BJ (cell line): ENCODE results near the gene FIZ1. TPM values are rescaled to one million over a fixed set of nuclear protein-coding genes. Genes with fewer than 3 reads are reported as not detected.
"Not testable (repeated sequence)": the region's sequence is repeated elsewhere in the genome, so short reads cannot be mapped to it uniquely, and the experiment has no call there.

Experiments used
- CTCF ChIA-PET: fragments of 350-600 bp; formaldehyde crosslinking; extraction: SDS; loops from one replicate; lab custom pipeline; 2021; ENCODE audit warnings: antibody characterized with exemption, inconsistent platforms; lab: Yijun Ruan, JAX
- POLR2A ChIA-PET: fragments of 300-600 bp; sonication (Branson Sonifier 250); formaldehyde crosslinking; extraction: SDS; loops from one replicate; lab custom pipeline; 2021; ENCODE audit warnings: antibody characterized with exemption; lab: Charles Lee
- DNase-seq: peaks from one replicate; pipeline ENCODE4 v3.0.0-alpha.2; 2011; ENCODE audit warnings: low read depth
- H3K27me3 ChIP-seq: 2 replicates; pipeline ENCODE4 v1.6.0; 2011; ENCODE audit warnings: low read length; ENCODE audit not compliant: control insufficient read depth, insufficient read depth
- H3K36me3 ChIP-seq: 2 replicates; pipeline ENCODE4 v1.5.1; 2011; ENCODE audit warnings: low read length; ENCODE audit not compliant: control insufficient read depth, insufficient read depth
- H3K4me3 ChIP-seq: 2 replicates; pipeline ENCODE4 v1.5.1; 2011; ENCODE audit warnings: low read depth, mild to moderate bottlenecking, control low read depth, low read length
- polyA plus RNA-seq: library from polyadenylated mRNA; depleted of rRNA; stranded (reverse); fragments of >200 nt; gene quantifications from 2 replicates; pipeline ENCODE4 v1.2.3, GENCODE V29; 2011
- TF ChIP-seq, protein P1 (sequence below): IDR thresholded peaks from 2 replicates; pipeline ENCODE4 v1.5.1; 2011; ENCODE audit warnings: low read depth, mild to moderate bottlenecking, control low read depth, inconsistent platforms, low read length, moderate library complexity; ENCODE audit not compliant: insufficient read depth

Gene FIZ1
- polyA plus RNA-seq, 1 experiment, result 4.0 TPM

DNA sequence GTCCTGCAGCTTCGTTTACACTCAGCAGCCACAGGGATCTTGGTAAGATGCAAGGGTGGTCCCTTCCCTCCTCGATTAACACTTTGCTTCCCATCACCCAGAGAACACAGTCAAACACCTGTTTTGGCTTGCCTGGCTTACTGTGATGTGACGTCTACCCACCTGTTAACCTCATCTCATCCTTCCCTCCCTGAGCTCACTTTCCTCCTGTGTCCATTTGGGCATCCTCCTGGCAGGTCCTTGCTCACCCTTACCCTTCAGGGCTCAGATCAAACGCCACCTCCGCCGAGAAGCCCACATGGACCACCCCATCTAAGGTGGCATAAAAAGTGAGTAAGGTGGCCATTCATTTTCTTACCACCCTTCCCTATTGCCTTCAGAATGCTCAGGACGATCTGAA, 9.2 kb downstream of the FIZ1 start:
- no peak for DNase-seq
- POLR2A ChIA-PET, result no interaction called here

GRCh38 chr19:55588738-55589137, 10.6 kb downstream of the FIZ1 start:
- TF ChIP-seq, protein P1, sequence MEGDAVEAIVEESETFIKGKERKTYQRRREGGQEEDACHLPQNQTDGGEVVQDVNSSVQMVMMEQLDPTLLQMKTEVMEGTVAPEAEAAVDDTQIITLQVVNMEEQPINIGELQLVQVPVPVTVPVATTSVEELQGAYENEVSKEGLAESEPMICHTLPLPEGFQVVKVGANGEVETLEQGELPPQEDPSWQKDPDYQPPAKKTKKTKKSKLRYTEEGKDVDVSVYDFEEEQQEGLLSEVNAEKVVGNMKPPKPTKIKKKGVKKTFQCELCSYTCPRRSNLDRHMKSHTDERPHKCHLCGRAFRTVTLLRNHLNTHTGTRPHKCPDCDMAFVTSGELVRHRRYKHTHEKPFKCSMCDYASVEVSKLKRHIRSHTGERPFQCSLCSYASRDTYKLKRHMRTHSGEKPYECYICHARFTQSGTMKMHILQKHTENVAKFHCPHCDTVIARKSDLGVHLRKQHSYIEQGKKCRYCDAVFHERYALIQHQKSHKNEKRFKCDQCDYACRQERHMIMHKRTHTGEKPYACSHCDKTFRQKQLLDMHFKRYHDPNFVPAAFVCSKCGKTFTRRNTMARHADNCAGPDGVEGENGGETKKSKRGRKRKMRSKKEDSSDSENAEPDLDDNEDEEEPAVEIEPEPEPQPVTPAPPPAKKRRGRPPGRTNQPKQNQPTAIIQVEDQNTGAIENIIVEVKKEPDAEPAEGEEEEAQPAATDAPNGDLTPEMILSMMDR, result no peak
- Histone ChIP-seq H3K4me3 (no peak overlapping the region), H3K36me3 (peaks cover 4% of the 10 kb centered on the region; the same call in 1 of the 2 replicates), H3K27me3 (no peaks in the 10 kb centered on the region)
- POLR2A ChIA-PET, result no interaction called here
- CTCF ChIA-PET, result no interaction called here
- no peak for DNase-seq

More for the DNA sequence above, 9.2 kb downstream of the FIZ1 start:
- Histone ChIP-seq H3K4me3 (no peak overlapping the region), H3K27me3 (no peaks in the 10 kb centered on the region), H3K36me3 (peaks cover 4% of the 10 kb centered on the region; the same call in 1 of the 2 replicates)
- TF ChIP-seq, protein P1, result no peak
- CTCF ChIA-PET, result no interaction called here

DNA sequence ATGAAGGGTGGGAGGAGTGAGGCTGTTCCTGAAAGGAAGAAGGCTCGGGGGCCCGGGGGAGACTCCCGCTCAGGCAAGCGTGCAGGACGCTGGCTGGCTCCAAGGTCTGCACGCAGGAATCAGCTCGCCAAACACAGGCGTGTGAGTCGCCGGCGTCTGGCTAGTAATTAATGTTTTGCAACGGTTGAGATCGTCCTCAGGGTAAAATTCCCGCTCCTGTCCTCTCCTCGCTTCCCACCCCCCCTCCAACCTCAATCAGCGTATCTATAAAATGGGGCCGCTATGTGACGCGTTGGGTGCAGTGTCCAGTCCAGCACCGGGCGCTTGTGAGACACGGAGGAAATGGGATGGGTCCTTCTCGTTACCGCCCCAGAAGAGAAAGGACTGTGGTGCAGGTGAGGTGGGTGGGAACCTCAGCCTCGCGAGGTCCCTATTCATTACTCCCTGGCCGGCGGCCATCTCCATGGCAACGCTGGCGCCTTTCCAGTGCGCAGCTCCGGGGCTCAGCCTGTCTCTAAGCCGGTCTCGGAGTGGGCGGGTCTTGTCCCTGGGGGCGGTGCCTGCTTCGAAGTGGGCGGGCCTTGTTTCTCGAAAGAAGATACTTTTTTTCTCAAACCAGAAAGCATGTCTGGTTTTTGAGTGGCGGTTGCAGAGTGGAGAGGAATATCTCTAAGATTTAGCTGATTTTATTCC, 12.2 kb downstream of the FIZ1 start:
- no peak for DNase-seq
- TF ChIP-seq, protein P1, result no peak
- Histone ChIP-seq H3K36me3 (0 out of 2 replicates have a peak, but pooled peaks cover 1% of the 10 kb centered on the region), H3K27me3 (no peaks in the 10 kb centered on the region), H3K4me3 (peak overlapping the region; percentile 25)
- POLR2A ChIA-PET, result no interaction called here
- CTCF ChIA-PET, result interaction anchor here (1.0 to 1.3 kb wide), 5 partner anchors 33 to 83 kb away, joined by 3 to 7 read pairs (median 3); no protein-coding TSS in a partner anchor

- Histone ChIP-seq H3K4me3 (peak overlapping the region; percentile 34), H3K36me3 (no peaks in the 10 kb centered on the region), H3K27me3 (no peaks in the 10 kb centered on the region)
- TF ChIP-seq, protein P1, result no peak
- ChIA-PET POLR2A (no interaction called here), CTCF (interaction anchor here (1.0 to 3.4 kb wide), 2 partner anchors 20 to 47 kb away, joined by 3 to 10 read pairs; partner anchors contain the start of gene ZNF865)
- DNase-seq, result no peak
Measured at GRCh38 chr19:55585658-55586339, 13.5 kb downstream of the FIZ1 start.

- H3K27me3 ChIP-seq, result no peaks in the 10 kb centered on the region
- no peak for DNase-seq
- TF ChIP-seq, protein P1, result no peak
- H3K36me3 ChIP-seq, result no peaks in the 10 kb centered on the region
- H3K4me3 ChIP-seq, result no peak overlapping the region
- POLR2A ChIA-PET, result no interaction called here
- CTCF ChIA-PET, result interaction anchor here (3.4 kb wide), 1 partner anchor 21 kb away, joined by 10 read pairs; the partner anchor contains the start of gene ZNF865
Measured at GRCh38 chr19:55584871-55585270, 14.4 kb downstream of the FIZ1 start.

GRCh38 chr19:55583897-55584296, 15.4 kb downstream of the FIZ1 start:
- ChIA-PET CTCF (interaction anchor here (0.6 to 3.4 kb wide), 5 partner anchors 15 to 283 kb away, joined by 3 to 10 read pairs (median 3); partner anchors contain the start of genes FIZ1 and ZNF865), POLR2A (interaction anchor here (0.6 kb wide), 1 partner anchor 50 kb away, joined by 4 read pairs; no protein-coding TSS in a partner anchor)
- not testable (repeated sequence) for H3K36me3 ChIP-seq, H3K4me3 ChIP-seq, H3K27me3 ChIP-seq, DNase-seq

DNA sequence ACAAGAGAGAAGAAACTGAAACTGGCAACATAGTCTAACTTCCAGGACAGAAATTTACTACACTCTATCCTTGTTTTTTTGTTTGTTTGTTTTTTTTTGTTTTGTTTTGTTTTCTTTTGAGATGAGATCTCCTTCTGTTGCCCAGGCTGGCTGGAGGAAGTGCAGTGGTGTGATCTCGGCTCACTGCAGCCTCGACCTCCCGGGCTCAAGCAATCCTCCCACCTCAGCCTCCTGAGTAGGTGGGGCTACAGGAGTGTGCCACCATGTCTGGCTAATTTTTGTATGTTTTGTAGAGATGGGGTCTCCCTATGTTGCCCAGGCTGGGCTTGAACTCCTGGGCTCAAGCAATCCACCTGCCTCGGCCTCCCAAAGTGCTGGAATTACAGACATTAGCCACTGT, 17.0 kb downstream of the FIZ1 start:
- H3K4me3 ChIP-seq, POLR2A ChIA-PET, CTCF ChIA-PET, DNase-seq, H3K27me3 ChIP-seq, H3K36me3 ChIP-seq: not testable (repeated sequence)
